ENCODE measurements around the gene ANKRD55.
"Not testable (repeated sequence)": the region's sequence is repeated elsewhere in the genome, so short reads cannot be mapped to it uniquely, and the experiment has no call there.

The ANKRD55 gene

GRCh38 chr5:56264417-56265025 lies 31.4 kb upstream of the ANKRD55 start:
- no peak overlapping the region for H3K4me3 ChIP-seq (replicated peaks; ENCODE audit: low read depth, low read length)
- peak; percentile 49 for TF ChIP-seq CTCF (IDR thresholded peaks at IDR 0.05; ENCODE audit: low read length, missing control alignments)
- peak; percentile 48 for DNase-seq (ENCODE audit: low read depth)

- TF ChIP-seq CTCF (IDR thresholded peaks at IDR 0.05; ENCODE audit: low read length, missing control alignments): no peak
- DNase-seq (ENCODE audit: low read depth): no peak
- no peak overlapping the region for H3K4me3 ChIP-seq (replicated peaks; ENCODE audit: low read depth, low read length)
Observed at GRCh38 chr5:56262279-56262678, 29.1 kb upstream of the ANKRD55 start.

GRCh38 chr5:56259002-56259511 lies 25.9 kb upstream of the ANKRD55 start:
- no peak overlapping the region for H3K4me3 ChIP-seq (replicated peaks; ENCODE audit: low read depth, low read length)
- DNase-seq (ENCODE audit: low read depth): peak; percentile 96
- TF ChIP-seq CTCF (IDR thresholded peaks at IDR 0.05; ENCODE audit: low read length, missing control alignments): no peak

- not testable (repeated sequence) for DNase-seq (ENCODE audit: low read depth); H3K4me3 ChIP-seq (replicated peaks; ENCODE audit: low read depth, low read length)
Observed at GRCh38 chr5:56257763-56258529, 24.8 kb upstream of the ANKRD55 start.

GRCh38 chr5:56257010-56257409 lies 23.9 kb upstream of the ANKRD55 start:
- TF ChIP-seq CTCF (IDR thresholded peaks at IDR 0.05; ENCODE audit: low read length, missing control alignments): no peak

GRCh38 chr5:56255502-56255901 lies 22.4 kb upstream of the ANKRD55 start:
- DNase-seq (ENCODE audit: low read depth): no peak
- no peak for TF ChIP-seq CTCF (IDR thresholded peaks at IDR 0.05; ENCODE audit: low read length, missing control alignments)
- no peak overlapping the region for H3K4me3 ChIP-seq (replicated peaks; ENCODE audit: low read depth, low read length)

More at GRCh38 chr5:56257010-56257409, 23.9 kb upstream of the ANKRD55 start:
- no peak overlapping the region for H3K4me3 ChIP-seq (replicated peaks; ENCODE audit: low read depth, low read length)
- no peak for DNase-seq (ENCODE audit: low read depth)

- no peak for DNase-seq (ENCODE audit: low read depth)
- no peak for TF ChIP-seq CTCF (IDR thresholded peaks at IDR 0.05; ENCODE audit: low read length, missing control alignments)
- H3K4me3 ChIP-seq (replicated peaks; ENCODE audit: low read depth, low read length): no peak overlapping the region
Observed at GRCh38 chr5:56253924-56254323, 20.8 kb upstream of the ANKRD55 start.

Measured in fibroblast of pulmonary artery (primary cell).